Adipocyte (in vitro differentiated cells): Measurements from ENCODE around the gene ZFP36.

Experiments
- DNase-seq: peaks from one replicate; pipeline ENCODE4 v3.0.0-alpha.2; 2015; ENCODE audit warnings: low read depth
- H3K27me3 ChIP-seq: replicated peaks from 2 replicates; pipeline ENCODE4 v1.7.0; 2013; ENCODE audit warnings: mild to moderate bottlenecking, low read length, moderate library complexity; ENCODE audit not compliant: control insufficient read depth, insufficient read depth
- H3K36me3 ChIP-seq: 2 replicates; pipeline ENCODE4 v1.7.0; 2013; ENCODE audit warnings: low read length, mild to moderate bottlenecking, moderate library complexity; ENCODE audit not compliant: control insufficient read depth, insufficient read depth, severe bottlenecking
- H3K4me1 ChIP-seq: 2 replicates; pipeline ENCODE4 v1.7.0; 2013; ENCODE audit warnings: mild to moderate bottlenecking, low read length, moderate library complexity; ENCODE audit not compliant: control insufficient read depth, insufficient read depth
- H3K4me3 ChIP-seq: 2 replicates; pipeline ENCODE4 v1.7.0; 2013; ENCODE audit warnings: mild to moderate bottlenecking, low read length, moderate library complexity
- H3K9ac ChIP-seq: 2 replicates; pipeline ENCODE4 v1.7.0; 2013; ENCODE audit warnings: mild to moderate bottlenecking, low read length, moderate library complexity
- H3K9me3 ChIP-seq: 2 replicates; pipeline ENCODE4 v1.7.0; 2013; ENCODE audit warnings: mild to moderate bottlenecking, low read length, moderate library complexity; ENCODE audit not compliant: control insufficient read depth

The ZFP36 gene

DNA sequence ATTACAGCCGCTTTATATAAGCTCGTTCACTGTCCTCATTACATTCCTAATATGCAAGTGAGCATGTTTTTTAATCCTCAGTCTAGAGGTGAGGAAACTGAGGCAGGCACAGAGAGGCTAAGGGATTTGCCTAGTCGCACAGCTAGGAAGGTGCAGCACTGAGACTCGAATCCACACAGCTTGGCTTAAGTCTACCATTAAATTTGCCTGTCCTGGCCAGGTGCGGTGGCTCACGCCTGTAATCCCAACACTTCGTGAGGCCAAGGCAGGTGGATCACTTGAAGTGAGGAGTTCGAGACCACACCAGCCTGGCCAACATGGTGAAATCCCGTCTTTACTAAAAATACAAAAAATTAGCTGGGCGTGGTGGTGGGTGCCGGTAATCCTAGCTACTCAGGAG, 21.1 kb downstream of the ZFP36 start:
- no peak overlapping the region for H3K4me3 ChIP-seq
- H3K36me3 ChIP-seq: peaks cover 27% of the 10 kb centered on the region

DNA sequence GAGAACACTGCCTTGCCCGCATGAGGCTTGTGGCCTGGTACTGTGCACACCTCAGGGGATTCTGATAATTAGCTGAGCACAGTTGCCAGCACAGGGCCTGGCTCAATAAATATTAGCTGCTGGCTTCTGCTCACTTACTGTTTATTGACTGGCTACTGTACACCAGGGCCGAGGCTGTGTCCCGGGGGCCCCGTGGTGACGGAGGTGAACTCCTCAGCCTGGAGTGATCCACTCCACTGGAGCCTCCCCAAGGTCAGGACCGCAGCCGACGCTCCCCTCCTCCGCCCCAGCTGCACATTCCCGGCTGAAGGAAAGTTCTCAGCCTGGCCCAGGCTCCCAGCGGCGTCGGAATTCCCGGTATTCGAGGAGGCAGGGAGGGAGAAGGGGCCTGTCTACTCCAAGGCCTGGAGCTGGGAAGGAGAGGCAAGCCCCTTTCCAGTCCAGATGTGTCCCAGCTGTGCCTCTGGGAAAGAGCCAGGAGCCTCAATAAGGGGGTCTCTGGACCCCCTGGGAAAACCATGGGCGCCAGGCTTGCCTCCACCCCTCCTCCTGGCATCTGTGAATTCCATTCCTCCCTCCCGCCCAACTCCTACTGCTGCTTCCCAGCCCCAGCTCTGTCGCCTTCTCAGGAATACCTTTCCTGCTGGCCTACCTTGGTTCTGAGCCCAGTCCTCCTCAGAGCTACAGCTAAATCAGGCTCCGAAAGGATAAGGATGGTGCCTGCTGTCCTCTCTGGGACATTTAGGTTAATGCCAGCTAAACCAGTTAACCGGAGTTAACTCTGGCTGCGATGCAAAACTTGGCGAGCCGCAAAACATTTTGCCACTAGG, 21.9 kb downstream of the ZFP36 start:
- Histone ChIP-seq H3K9ac (peak overlapping the region; percentile 66), H3K9me3 (no peaks in the 10 kb centered on the region), H3K4me3 (peak overlapping the region; percentile 42), H3K4me1 (peaks cover 14% of the 10 kb centered on the region), H3K27me3 (no peaks in the 10 kb centered on the region), H3K36me3 (peaks cover 31% of the 10 kb centered on the region)
- DNase-seq: peak; percentile 90

More for the DNA sequence above, 21.1 kb downstream of the ZFP36 start:
- Histone ChIP-seq H3K27me3 (no peaks in the 10 kb centered on the region), H3K9ac (no peak overlapping the region), H3K4me1 (peaks cover 14% of the 10 kb centered on the region), H3K9me3 (no peaks in the 10 kb centered on the region)
- no peak for DNase-seq

DNA sequence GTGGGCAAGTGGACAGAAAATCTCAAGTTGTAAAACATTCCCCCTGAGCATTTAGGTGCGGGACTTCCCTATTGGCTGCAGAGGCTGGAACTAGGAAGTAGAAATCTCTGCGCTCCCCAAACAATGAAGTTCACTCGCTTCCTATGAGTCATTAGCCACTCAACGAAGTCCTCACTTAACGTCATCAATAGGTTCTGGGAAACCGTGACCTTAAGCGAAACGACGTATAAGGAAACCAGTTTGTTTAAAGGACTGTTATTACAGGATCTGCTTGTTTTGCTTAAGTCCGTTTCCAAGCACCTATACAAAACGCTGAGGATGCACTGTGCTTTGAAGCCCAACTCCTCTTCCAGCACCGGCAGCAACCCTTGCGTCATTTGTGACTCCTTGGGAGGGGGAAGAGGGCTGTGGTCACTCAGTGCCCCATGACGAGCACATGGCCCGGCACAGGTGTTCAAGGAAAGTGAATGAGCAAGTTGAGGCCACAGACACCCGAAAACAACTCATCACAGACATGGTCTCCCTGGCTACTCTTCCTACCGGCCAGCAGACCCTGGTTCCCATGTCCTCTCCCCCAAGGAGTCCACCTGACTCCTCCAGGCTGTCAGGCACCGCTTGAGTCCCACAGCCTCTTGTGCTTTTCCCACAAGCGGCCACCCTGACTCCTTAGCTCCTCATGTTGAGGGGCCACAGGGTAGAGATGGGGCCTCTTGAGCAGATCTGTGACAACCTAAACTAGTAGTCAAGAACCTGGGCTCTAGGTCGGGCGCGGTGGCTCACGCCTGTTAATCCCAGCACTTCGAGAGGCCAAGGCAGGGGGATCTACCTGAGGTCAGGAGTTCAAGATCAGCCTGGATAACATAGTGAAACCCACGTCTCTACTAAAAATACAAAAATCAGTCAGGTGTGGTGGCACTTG, 24.3 kb downstream of the ZFP36 start:
- no peak for DNase-seq
- H3K4me3 ChIP-seq: no peak overlapping the region
- peaks cover 31% of the 10 kb centered on the region for H3K36me3 ChIP-seq
- no peak overlapping the region for H3K9ac ChIP-seq
- H3K27me3 ChIP-seq: no peaks in the 10 kb centered on the region
- no peaks in the 10 kb centered on the region for H3K9me3 ChIP-seq
- H3K4me1 ChIP-seq: peaks cover 26% of the 10 kb centered on the region

DNA sequence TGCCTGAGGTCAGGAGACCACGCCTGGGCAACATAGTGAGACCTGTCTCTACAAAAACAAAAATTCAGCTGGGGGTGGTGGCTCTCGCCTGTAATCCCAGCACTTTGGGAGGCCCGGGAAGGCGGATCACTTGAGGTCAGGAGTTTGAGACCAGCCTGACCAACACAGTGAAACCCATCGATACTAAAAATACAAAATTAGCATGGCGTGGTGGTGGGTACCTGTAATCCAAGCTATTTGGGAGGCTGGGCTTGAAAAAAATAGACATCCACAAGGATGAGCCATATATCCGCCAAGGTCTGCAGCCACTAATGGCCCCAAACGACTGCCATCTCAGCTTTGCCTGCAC, 26.0 kb downstream of the ZFP36 start:
- Histone ChIP-seq H3K27me3 (no peaks in the 10 kb centered on the region), H3K4me3 (no peak overlapping the region), H3K4me1 (peaks cover 33% of the 10 kb centered on the region), H3K9me3 (no peaks in the 10 kb centered on the region), H3K36me3 (peaks cover 31% of the 10 kb centered on the region), H3K9ac (no peak overlapping the region)
- DNase-seq: no peak

DNA sequence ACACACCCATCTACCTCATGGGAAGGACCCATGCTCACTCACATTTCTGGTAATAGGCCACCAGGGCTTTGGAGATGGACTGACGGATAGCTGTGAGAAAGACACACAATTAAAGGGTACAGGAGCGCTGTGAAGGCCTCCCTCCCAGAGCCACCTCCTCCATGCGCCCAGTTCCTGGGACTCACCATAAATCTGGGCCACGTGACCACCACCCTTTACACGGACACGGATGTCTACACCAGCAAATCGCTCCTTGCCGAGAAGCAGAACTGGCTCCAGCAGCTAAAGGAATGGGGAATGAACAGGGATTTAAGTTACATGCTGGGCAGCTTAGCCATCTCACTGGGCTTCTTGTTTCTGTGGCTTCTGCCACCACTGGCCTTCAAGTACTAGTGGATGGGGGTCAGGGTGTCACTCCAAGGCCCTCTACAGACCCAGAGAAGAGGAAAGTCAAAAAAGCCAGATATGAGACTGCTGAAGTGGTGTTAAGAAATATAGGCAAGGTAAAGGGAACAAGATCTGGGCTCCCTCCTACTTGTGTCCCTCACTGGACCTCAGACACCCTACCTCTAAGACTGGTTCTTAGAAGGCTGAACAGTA, 26.9 kb downstream of the ZFP36 start:
- no peak overlapping the region for H3K4me3 ChIP-seq
- DNase-seq: no peak
- H3K4me1 ChIP-seq: peaks cover 25% of the 10 kb centered on the region
- peaks cover 31% of the 10 kb centered on the region for H3K36me3 ChIP-seq
- no peaks in the 10 kb centered on the region for H3K27me3 ChIP-seq
- no peaks in the 10 kb centered on the region for H3K9me3 ChIP-seq
- H3K9ac ChIP-seq: peak overlapping the region; percentile 98

DNA sequence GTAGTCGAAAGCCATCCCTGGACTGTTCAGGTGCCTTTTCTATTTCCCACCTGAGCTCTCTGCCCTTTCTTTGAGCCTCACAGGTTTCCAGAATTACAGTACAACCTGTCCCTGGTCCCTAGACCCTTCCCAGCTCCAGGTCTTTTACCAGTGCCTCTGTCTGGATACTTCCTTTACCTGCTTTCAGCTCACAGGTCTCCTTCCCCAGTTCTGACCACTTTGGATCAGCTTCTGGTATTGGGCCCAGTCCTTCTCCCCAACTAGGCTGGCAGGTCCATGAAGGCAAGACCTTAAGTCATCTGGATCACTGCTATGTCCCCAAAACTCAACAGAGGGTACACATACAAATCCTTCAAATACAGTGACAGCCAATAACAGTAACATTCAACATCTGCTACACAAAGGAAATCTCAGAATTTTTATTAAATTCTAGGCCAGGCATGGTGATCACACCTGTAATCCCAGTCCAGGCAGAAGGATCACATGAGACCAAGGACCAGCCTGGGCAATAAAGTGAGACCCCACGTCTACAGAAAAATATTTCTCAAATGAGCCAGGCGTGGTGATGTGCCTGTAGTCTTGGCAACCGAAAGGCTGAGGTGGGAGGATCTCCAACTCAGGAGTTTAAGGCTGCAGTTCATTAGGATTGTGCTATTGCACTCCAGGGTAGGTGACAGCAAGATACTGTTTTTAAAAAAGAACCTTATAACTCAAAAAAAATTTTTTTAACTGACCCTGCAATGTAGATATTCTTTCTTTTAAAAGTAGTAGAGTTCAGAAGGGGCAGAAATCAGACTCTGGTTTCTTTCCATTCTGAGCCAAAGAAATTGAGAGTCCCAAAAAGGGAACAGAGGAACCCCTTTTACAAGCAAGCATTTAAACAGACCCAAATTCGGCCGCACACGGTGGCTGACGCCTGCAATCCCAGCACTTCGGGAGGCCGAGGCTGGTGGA, 27.8 kb downstream of the ZFP36 start:
- H3K9ac ChIP-seq: peak overlapping the region; percentile 98
- H3K4me1 ChIP-seq: peaks cover 19% of the 10 kb centered on the region
- peak overlapping the region; percentile 96 for H3K4me3 ChIP-seq
- no peaks in the 10 kb centered on the region for H3K9me3 ChIP-seq
- DNase-seq: no peak
- no peaks in the 10 kb centered on the region for H3K27me3 ChIP-seq
- H3K36me3 ChIP-seq: peaks cover 31% of the 10 kb centered on the region

DNA sequence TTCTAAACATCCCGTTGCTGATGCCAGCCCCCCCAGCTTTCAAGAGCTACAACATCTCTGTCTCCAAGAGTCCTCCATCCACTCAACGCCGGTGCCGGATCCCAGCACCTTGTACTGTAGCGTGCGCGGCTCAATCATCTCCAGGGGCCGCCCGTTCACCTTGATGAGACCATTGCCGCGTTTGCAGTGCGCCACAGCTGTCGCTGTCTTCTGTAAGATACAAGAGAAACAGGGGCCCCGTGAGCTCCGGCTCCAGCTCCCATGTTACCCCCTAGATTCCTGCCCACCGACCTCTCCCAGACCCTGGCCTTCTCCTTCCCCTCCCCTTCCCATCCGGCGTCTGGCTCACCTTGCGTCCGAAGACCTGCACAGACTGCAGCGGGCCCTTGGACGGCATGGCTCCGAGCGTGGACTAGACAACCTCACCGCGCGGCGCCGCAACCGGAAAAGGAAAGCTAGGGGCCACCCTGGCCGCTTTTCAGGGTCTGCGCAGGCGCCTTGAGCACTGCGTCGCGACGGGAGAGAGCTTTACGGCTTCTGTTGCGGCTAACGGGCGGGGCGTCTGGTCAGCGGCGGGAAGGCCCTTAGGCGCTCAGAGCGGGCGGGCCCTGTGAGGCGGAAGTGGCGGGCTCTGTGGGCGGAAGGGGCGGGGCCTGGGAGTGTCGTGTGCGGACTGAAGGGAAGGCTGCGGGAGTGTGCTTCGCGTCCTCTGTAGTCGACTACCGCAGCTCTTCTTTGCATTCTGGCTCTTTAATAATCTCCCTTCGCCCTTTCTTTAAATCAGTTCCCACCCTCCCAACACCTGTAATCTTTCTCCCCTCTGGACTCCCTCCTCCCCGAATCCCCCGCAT, 29.1 kb downstream of the ZFP36 start, which contains the start of gene RPS16:
RPS16 (minus strand) TSS at position 451 of the 851 bp plus-strand sequence; CDS start at position 397, 54 bp downstream.
- Histone ChIP-seq H3K36me3 (peaks cover 31% of the 10 kb centered on the region), H3K9ac (peak within 1 kb of the TSS; percentile 98), H3K27me3 (no peaks in the 10 kb centered on the region), H3K9me3 (no peaks in the 10 kb centered on the region), H3K4me1 (peaks cover 20% of the 10 kb centered on the region), H3K4me3 (peak within 1 kb of the TSS; percentile 96)
- DNase-seq: peak; percentile 100

DNA sequence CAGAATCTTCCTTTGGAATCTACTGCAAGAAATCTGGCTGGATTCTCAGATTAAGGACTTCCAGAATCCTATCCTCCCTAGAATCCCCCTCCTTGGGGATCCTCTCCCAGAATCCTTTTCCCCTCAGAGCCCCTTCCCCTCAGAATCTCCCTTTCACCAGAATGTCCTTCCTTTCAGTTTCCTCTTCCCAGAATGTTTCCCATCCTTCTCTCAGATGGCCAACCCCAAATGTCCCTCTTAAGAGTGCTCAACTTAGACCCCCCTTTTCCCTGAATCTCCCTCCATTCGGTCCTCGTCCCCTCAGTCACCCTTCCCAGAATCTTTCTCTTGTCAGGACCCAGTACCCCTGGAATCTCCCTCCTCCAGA, 29.7 kb downstream of the ZFP36 start:
- H3K4me1 ChIP-seq: peaks cover 24% of the 10 kb centered on the region
- peak overlapping the region; percentile 98 for H3K9ac ChIP-seq
- no peaks in the 10 kb centered on the region for H3K27me3 ChIP-seq
- no peaks in the 10 kb centered on the region for H3K9me3 ChIP-seq
- H3K36me3 ChIP-seq: peaks cover 29% of the 10 kb centered on the region
- DNase-seq: no peak
- H3K4me3 ChIP-seq: peak overlapping the region; percentile 96

DNA sequence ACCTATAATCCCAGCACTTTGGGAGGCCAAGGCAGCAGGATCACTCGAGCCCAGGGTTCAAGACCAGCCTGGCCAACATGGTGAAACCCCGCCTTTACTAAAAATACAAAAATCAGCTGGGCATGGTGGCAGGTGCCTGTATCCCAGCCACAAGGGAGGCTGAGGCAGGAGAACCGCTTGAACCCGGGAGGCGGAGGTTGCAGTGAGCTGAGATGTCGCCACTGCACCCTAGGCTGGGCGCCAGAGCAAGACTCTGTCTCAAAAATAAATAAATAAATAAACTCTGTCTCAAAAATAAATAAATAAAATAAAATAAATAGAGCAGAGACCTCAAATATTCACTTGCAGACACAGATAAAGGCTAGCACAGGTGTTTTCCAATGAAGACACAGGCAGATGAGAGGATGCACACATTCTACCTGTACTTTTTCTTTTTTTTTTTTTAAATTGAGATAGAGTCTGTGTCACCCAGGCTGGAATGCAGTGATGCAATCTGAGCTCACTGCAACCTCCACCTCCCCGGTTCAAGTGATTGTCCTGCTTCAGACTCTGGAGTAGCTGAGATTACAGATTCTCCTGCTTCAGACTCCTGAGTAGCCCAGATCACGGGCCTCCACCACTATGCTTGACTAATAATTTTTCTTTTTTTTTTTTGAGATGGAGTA, 31.8 kb downstream of the ZFP36 start:
- H3K9ac ChIP-seq: no peak overlapping the region
- H3K9me3 ChIP-seq: no peaks in the 10 kb centered on the region
- DNase-seq: peak; percentile 35
- no peak overlapping the region for H3K4me3 ChIP-seq
- H3K36me3 ChIP-seq: peaks cover 13% of the 10 kb centered on the region
- H3K27me3 ChIP-seq: no peaks in the 10 kb centered on the region
- H3K4me1 ChIP-seq: peaks cover 24% of the 10 kb centered on the region
